ENCODE measurements around the gene ZBTB25. TPM values are rescaled to one million over a fixed set of nuclear protein-coding genes. Genes with fewer than 3 reads are reported as not detected.

Gene ZBTB25
- total RNA-seq, 6 experiments from 2014 or later: 5.7 to 8.2 (median 7.1) TPM

DNA sequence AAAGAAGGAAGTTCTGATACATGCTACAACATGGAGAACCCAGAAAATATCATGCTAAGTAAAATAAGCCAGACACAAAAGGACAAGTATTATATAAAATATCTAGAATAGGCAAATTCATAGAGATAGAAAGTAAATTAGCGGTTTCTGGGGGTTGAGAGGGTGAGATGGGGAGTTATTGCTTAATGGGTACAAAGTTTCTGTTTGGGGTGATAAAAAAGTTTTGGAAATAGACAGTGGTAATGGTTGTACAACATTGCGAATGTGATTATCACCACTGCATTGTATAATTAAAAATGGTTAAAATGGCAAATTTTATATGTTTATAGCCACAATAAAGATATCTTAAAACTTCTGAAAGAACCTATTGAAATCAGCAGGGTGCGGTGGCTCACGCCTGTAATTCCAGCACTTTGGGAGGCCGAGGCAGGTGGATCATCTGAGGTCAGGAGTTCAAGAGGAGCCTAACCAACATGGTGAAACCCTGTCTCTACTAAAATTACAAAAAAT lies 15.0 kb downstream of the ZBTB25 start:
- Mint-ChIP-seq H3K36me3 (ENCODE audit: low read depth) (no peaks in the 10 kb centered on the region; the same call in 1 of the 2 replicates), H3K4me1 (ENCODE audit: low read depth) (no peaks in the 10 kb centered on the region), H3K9me3 (no peaks in the 10 kb centered on the region), H3K27ac (no peak overlapping the region), H3K27me3 (ENCODE audit: insufficient read depth) (no peaks in the 10 kb centered on the region), H3K4me3 (no peak overlapping the region)
- TF ChIP-seq, protein P1, sequence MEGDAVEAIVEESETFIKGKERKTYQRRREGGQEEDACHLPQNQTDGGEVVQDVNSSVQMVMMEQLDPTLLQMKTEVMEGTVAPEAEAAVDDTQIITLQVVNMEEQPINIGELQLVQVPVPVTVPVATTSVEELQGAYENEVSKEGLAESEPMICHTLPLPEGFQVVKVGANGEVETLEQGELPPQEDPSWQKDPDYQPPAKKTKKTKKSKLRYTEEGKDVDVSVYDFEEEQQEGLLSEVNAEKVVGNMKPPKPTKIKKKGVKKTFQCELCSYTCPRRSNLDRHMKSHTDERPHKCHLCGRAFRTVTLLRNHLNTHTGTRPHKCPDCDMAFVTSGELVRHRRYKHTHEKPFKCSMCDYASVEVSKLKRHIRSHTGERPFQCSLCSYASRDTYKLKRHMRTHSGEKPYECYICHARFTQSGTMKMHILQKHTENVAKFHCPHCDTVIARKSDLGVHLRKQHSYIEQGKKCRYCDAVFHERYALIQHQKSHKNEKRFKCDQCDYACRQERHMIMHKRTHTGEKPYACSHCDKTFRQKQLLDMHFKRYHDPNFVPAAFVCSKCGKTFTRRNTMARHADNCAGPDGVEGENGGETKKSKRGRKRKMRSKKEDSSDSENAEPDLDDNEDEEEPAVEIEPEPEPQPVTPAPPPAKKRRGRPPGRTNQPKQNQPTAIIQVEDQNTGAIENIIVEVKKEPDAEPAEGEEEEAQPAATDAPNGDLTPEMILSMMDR (IDR thresholded peaks at IDR 0.05): no peak
- DNase-seq: no peak

DNA sequence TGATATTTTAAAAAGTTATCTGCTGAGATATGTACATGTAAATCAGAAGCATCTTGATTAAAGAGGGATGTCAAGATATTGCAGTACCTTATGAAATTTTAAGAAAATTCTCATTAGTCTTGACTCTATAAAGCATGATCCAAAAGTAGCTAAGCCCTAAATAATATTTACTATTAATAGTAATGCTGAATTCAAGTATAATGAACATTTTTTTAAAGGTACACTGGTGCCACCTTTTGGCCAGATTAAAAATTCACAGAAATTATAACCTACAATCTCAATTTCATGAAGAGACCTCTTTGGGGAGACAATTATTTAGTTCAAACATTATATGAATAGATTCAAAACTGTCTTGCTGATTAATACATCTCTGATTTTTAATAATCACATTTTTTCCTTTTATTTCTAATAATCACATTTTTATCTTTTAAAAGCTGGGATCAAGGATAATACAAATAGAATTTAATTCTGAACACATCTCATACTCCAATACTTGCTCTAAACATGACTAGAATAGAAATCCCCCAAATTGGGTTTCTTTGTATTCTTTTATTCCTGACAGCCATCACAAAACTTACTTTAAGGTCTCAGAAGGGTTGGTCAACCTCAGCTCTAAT lies 24.9 kb downstream of the ZBTB25 start:
- no peaks in the 10 kb centered on the region for H3K27me3 Mint-ChIP-seq (ENCODE audit: insufficient read depth)
- no peak for DNase-seq
- H3K36me3 Mint-ChIP-seq (ENCODE audit: low read depth): no peaks in the 10 kb centered on the region
- H3K9me3 Mint-ChIP-seq: no peaks in the 10 kb centered on the region
- H3K4me3 Mint-ChIP-seq: no peak overlapping the region
- no peaks in the 10 kb centered on the region for H3K4me1 Mint-ChIP-seq (ENCODE audit: low read depth)
- TF ChIP-seq, protein P1 (IDR thresholded peaks at IDR 0.05): peak; percentile 77
- no peak overlapping the region for H3K27ac Mint-ChIP-seq

DNA sequence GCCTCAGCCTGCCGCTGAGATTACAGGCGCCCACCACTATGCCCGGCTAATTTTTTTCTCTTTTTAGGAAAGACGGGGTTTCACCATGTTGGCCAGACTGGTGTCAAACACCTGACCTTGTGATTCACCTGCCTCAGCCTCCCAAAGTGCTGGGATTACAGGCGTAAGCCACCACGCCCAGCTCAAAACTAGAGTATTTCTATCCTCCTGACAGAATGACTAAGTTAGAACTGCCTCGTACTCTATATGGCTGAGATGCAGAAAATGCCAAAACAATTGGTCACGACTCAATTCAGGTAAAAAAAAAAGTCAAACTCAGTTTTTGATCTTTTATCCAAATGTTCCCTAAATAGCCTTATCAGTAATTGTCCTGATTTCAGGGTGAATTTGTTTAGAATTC lies 27.2 kb downstream of the ZBTB25 start:
- H3K27ac Mint-ChIP-seq: no peak overlapping the region
- H3K36me3 Mint-ChIP-seq (ENCODE audit: low read depth): no peaks in the 10 kb centered on the region
- no peaks in the 10 kb centered on the region for H3K27me3 Mint-ChIP-seq (ENCODE audit: insufficient read depth)
- DNase-seq: no peak
- no peaks in the 10 kb centered on the region for H3K4me1 Mint-ChIP-seq (ENCODE audit: low read depth)
- TF ChIP-seq, protein P1 (IDR thresholded peaks at IDR 0.05): no peak
- no peaks in the 10 kb centered on the region for H3K9me3 Mint-ChIP-seq
- no peak overlapping the region for H3K4me3 Mint-ChIP-seq

DNA sequence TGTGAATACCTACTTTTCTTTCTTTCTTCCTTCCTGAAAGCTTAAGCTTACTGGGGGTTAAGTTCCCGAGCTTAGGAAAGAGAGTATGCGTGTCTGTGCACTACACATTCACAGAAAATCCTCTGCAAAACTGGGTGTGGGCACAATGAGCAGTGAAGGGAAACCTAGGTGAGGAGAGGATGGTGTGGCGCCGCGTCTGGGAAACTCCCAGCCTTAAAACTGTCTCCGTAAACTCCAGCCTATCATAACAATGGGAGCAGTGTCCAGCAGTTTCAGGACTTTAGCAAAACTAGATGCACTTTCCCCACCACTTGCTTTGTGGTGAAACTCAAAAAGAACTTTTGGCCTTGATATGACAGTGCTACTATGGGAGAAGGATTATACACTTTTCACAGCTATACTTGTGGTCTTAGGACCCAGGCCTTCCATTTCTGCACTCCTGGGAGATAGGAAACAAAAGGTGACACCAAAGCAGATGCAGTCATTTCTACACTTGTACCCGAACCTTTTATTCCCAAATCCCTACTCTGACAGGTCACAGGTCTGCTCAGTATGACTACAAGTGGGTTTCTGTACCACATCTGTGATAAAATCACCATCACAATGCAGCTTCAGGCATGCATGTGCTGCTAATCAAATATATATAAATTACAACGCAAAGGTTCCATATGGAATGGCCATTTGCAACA lies 27.9 kb downstream of the ZBTB25 start:
- H3K4me1 Mint-ChIP-seq (ENCODE audit: low read depth): no peaks in the 10 kb centered on the region
- H3K27ac Mint-ChIP-seq: no peak overlapping the region
- no peaks in the 10 kb centered on the region for H3K27me3 Mint-ChIP-seq (ENCODE audit: insufficient read depth)

DNA sequence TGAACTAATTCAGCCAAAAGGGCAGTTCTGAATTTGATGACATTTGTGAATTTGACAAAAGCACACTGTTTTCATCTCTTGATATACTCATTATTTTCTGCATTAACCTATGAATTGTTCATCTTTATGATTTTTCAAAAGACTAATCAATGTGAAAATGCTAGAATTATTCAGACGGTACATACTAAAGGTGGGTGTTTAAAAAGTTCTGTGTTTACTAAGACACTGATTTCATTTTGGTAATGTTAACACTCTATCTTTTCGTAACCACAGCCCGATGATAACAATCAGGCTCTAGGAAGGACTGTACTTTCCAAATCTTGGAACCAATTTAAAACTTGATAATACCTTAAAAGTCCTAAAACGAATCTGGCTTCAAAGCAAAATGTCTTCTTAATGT lies 28.9 kb downstream of the ZBTB25 start:
- Mint-ChIP-seq H3K4me3 (no peak overlapping the region), H3K4me1 (ENCODE audit: low read depth) (no peaks in the 10 kb centered on the region), H3K36me3 (ENCODE audit: low read depth) (no peaks in the 10 kb centered on the region), H3K9me3 (no peaks in the 10 kb centered on the region), H3K27ac (no peak overlapping the region), H3K27me3 (ENCODE audit: insufficient read depth) (no peaks in the 10 kb centered on the region)
- DNase-seq: no peak
- TF ChIP-seq, protein P1 (IDR thresholded peaks at IDR 0.05): no peak

More for the DNA sequence above, 27.9 kb downstream of the ZBTB25 start:
- DNase-seq: no peak
- Mint-ChIP-seq H3K4me3 (no peak overlapping the region), H3K36me3 (ENCODE audit: low read depth) (no peaks in the 10 kb centered on the region), H3K9me3 (no peaks in the 10 kb centered on the region)
- TF ChIP-seq, protein P1 (IDR thresholded peaks at IDR 0.05): no peak
